GM10266 (cell line): Measurements from ENCODE around the gene CDH8.
"Not testable (repeated sequence)": the region's sequence is repeated elsewhere in the genome, so short reads cannot be mapped to it uniquely, and the experiment has no call there.

Experiments
- DNase-seq: peaks from one replicate; pipeline ENCODE4 v3.0.0; 2012; ENCODE audit errors: extremely low spot score
- TF ChIP-seq, protein P1 (sequence below): IDR thresholded peaks from 2 replicates; pipeline ENCODE4 v1.5.1; 2012; ENCODE audit warnings: mild to moderate bottlenecking, low read depth; ENCODE audit not compliant: control insufficient read depth, insufficient read depth; ENCODE audit errors: missing control alignments

CDH8 gene

DNA sequence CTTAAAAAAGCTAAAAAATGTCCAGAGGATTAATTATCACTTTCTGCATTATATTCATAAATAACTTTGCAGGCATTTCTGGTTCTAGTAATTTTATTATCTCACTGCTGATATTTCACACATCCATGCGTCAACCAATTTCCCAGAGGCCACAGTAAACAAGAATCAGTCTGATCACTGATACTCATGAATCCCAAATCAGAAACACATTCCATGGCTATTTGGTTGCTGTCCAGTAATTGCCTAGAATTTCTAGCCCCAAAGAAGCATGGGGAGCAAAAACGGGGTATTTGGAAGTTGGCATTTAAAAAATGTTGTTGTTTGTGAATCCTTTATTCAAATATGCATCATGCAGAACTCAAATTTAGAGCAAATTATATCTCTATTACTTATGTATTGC lies 244.8 kb downstream of the CDH8 start:
- no peak for DNase-seq
- TF ChIP-seq, protein P1, sequence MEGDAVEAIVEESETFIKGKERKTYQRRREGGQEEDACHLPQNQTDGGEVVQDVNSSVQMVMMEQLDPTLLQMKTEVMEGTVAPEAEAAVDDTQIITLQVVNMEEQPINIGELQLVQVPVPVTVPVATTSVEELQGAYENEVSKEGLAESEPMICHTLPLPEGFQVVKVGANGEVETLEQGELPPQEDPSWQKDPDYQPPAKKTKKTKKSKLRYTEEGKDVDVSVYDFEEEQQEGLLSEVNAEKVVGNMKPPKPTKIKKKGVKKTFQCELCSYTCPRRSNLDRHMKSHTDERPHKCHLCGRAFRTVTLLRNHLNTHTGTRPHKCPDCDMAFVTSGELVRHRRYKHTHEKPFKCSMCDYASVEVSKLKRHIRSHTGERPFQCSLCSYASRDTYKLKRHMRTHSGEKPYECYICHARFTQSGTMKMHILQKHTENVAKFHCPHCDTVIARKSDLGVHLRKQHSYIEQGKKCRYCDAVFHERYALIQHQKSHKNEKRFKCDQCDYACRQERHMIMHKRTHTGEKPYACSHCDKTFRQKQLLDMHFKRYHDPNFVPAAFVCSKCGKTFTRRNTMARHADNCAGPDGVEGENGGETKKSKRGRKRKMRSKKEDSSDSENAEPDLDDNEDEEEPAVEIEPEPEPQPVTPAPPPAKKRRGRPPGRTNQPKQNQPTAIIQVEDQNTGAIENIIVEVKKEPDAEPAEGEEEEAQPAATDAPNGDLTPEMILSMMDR, result no peak

DNA sequence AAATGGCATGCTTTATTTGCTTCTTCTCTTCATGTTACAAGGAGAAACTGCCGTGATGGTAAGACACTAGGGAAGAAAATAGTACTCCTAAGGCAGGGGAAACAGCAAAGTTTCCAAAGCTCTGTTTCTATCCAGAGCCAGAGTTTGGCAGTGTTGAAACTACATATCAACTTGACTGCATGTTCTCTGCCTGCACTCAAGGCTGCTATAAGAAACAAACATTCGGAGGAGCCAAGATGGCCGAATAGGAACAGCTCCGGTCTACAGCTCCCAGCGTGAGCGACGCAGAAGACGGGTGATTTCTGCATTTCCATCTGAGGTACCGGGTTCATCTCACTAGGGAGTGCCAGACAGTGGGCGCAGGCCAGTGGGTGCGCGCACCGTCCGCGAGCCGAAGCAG lies 254.4 kb downstream of the CDH8 start:
- DNase-seq, result not testable (repeated sequence)

DNA sequence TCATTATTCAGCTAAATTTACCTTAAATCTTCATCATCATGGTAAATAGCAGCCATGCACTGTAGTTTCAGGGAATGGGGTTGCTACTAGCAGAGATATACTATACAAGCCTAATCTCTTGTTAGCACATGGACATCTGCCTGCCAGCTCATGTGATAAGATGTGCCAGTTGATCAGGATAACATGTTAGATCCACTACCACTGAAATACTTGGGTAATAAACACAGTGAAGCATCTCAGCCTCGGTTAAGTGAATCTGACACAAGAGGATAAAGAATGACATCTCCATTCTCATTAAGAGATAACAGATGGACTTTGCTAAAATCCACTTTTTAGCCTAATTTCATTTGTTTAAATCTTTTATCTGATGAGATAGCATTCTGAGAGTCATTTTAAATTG lies 256.1 kb downstream of the CDH8 start:
- no peak for DNase-seq
- TF ChIP-seq, protein P1, result no peak

DNA sequence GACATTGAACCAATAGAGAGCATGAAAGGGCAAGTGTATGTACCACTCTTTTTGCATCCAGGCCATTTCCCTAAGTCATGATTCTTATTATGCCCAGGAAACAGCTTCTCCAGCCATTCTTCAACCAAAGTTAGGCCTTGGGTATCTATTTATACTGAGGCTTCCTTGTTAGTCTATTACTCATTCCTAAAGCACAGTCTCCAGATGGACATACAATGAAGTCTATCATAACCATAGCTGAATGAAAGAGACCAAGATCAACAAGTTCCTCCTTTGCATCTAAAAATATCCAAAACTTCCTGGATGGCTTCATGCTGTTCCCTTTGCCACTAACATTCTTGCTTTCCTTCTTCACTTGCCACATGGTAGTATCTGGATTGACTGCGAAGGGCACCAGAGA lies 265.9 kb downstream of the CDH8 start:
- TF ChIP-seq, protein P1, result no peak
- DNase-seq, result no peak

DNA sequence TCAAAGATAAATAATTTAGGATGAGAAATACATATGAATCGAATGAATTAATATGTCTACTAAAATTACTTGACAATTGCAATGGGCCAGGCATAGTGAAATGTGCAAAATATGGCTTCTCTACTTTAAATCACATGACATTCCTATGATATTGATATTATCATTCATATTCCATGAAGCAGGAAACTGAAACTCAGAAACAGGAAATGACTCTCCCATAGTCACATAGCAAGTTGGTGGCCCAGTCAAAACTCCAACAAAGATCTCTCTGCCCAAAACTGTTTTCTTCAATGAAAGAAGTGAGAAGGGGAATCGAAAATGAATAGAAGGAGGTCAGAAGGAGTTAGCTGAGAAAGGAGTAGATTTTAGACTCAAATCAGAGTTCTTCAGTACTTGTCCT lies 272.2 kb downstream of the CDH8 start:
- no peak for DNase-seq
- TF ChIP-seq, protein P1, result no peak

DNA sequence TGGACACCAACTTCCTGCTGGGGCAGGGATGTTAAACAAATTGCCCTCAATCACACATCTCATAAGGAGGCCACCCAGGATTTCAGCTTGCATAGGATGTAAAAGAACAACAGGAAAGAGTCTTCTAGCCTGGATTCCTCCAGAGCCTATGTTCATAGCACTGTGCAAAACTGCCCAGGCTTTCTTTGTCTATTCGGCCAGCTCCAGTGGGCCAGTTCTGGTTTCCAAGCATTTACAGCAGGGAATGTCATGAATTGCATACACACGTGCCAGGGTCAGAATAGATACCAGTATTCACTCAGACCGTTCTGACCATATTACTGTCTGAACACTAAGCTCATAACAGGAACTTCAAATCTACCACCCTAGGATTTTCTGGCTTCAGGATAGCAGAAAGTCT lies 273.2 kb downstream of the CDH8 start:
- no peak for DNase-seq
- TF ChIP-seq, protein P1, result no peak

DNA sequence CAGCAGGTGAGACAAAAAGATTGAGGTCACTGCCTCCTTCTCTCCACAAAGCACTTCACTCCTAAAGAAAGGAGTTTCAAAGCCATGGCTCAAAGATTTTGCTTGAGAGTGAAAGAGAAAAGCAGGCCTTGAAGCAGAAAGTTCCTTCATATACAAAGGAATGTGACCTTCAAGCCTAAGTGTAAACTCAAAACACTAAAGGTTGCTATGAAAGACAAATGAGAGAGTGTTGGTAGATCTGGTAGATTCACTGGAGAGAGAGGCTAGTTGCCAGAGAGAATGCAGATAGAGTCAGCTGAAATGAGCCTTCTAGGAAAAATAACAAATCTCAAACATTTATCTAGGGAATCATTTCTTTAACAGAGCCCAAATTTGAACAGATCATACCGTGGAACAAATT lies 305.2 kb downstream of the CDH8 start:
- TF ChIP-seq, protein P1, result no peak
- no peak for DNase-seq

DNA sequence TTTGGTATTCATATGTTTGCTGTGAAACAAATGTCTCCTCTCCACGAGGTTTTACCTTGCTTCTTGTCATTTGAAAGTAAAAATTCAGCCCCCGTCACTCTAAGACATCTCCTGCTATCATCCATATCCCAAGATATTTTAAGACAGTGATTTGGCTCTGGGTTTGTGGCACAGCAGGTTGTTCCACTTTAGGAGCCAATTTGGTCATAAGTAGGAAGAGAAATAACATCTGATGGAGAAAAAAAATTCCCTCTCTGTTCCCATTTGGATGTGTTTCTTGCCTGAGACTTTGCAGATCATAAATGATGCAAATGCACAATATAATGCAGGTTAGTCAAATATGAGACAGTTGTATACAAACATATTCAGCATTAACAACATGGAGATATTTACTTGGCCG lies 309.5 kb downstream of the CDH8 start:
- TF ChIP-seq, protein P1, result no peak

More for the DNA sequence above, 309.5 kb downstream of the CDH8 start:
- no peak for DNase-seq
